OCI-LY7 (cell line): ENCODE results near the gene FOLR1. TPM values are rescaled to one million over a fixed set of nuclear protein-coding genes. Genes with fewer than 3 reads are reported as not detected.

Experiments
- BruUV-seq: library from RNA; stranded (reverse); fragments of 400-500 nt; replicated peaks from 2 replicates; lab custom pipeline; 2021; lab: Mats Ljungman, UMichigan
- CTCF ChIA-PET: fragments of 300-600 bp; sonication (Branson Sonifier 250); formaldehyde crosslinking; loops from one replicate; lab custom pipeline; 2022; ENCODE audit warnings: antibody characterized with exemption; ENCODE audit not compliant: unreplicated experiment; lab: Charles Lee
- POLR2A ChIA-PET: fragments of 300-600 bp; sonication (Branson Sonifier 250); formaldehyde crosslinking; loops from one replicate; lab custom pipeline; 2022; ENCODE audit warnings: antibody characterized with exemption; lab: Charles Lee
- DNase-seq: peaks from one replicate; pipeline ENCODE4 v3.0.0-alpha.2; 2015; ENCODE audit warnings: low spot score
- H2AFZ ChIP-seq: fragments of 200-600 bp; sonication (generic), shearing (Covaris generic); 2 replicates; pipeline ENCODE4 v1.6.1; 2014; ENCODE audit warnings: mild to moderate bottlenecking, antibody characterized with exemption, low read length, moderate library complexity
- H3K27ac ChIP-seq: fragments of 200-600 bp; sonication (generic); 2 replicates; pipeline ENCODE4 v1.5.1; 2014; ENCODE audit warnings: mixed run types, low read depth, mild to moderate bottlenecking, moderate library complexity, low read length, inconsistent platforms; ENCODE audit not compliant: poor library complexity, severe bottlenecking
- H3K36me3 ChIP-seq: fragments of 200-600 bp; sonication (generic); 2 replicates; pipeline ENCODE4 v1.6.1; 2014; ENCODE audit warnings: mild to moderate bottlenecking, antibody characterized with exemption, low read length, moderate library complexity, mixed read lengths; ENCODE audit not compliant: insufficient read depth
- H3K4me1 ChIP-seq: fragments of 200-600 bp; sonication (generic); 2 replicates; pipeline ENCODE4 v1.5.1; 2014; ENCODE audit warnings: mild to moderate bottlenecking, low read length; ENCODE audit not compliant: insufficient read depth, poor library complexity, severe bottlenecking
- H3K4me2 ChIP-seq: fragments of 200-600 bp; sonication (generic); 2 replicates; pipeline ENCODE4 v1.6.1; 2014; ENCODE audit warnings: mild to moderate bottlenecking, low read length
- H3K4me3 ChIP-seq: fragments of 200-600 bp; sonication (generic); 2 replicates; pipeline ENCODE4 v1.5.1; 2014; ENCODE audit warnings: mild to moderate bottlenecking, low read depth, low read length; ENCODE audit not compliant: poor library complexity, severe bottlenecking
- H3K79me2 ChIP-seq: fragments of 200-600 bp; sonication (generic); 2 replicates; pipeline ENCODE4 v1.6.1; 2016; ENCODE audit warnings: low read depth, mild to moderate bottlenecking, low read length, moderate library complexity, mixed read lengths; ENCODE audit not compliant: insufficient read depth
- H3K9me2 ChIP-seq: fragments of 200-600 bp; sonication (generic); 2 replicates; pipeline ENCODE4 v1.6.1; 2016; ENCODE audit warnings: mild to moderate bottlenecking, low read length, mixed read lengths; ENCODE audit not compliant: insufficient read depth
- H3K9me3 ChIP-seq: fragments of 200-600 bp; sonication (generic); 2 replicates; pipeline ENCODE4 v1.6.1; 2014; ENCODE audit warnings: mild to moderate bottlenecking, mixed run types, low read length, mixed read lengths
- H4K20me1 ChIP-seq: fragments of 200-600 bp; sonication (generic); 2 replicates; pipeline ENCODE4 v1.6.1; 2014; ENCODE audit warnings: mild to moderate bottlenecking, antibody characterized with exemption, low read length, moderate library complexity, mixed read lengths; ENCODE audit not compliant: insufficient read depth
- EZH2phosphoT487 ChIP-seq: fragments of 200-600 bp; sonication (generic); IDR thresholded peaks from 2 replicates; pipeline ENCODE4 v1.6.1; 2018; ENCODE audit warnings: low read depth, borderline replicate concordance, mild to moderate bottlenecking, mixed run types, antibody characterized with exemption, low read length, moderate library complexity, mixed read lengths
- intact Hi-C: fragments of 100-400 bp; cut with micrococcal nuclease; formaldehyde crosslinking; loops from one replicate; pipeline ENCODE4 v1.10.0; 2022; ENCODE audit not compliant: unreplicated experiment
- total RNA-seq, 2 experiments: library from RNA; depleted of rRNA in 1 of 2; stranded (reverse); fragments of >200 nt in 1 of 2; shearing (Covaris generic) in 1 of 2; gene quantifications; 2 replicates each; pipeline ENCODE4 v1.2.3, GENCODE V29; 2014 to 2022
- TF ChIP-seq, protein P1 (sequence below): fragments of 200-600 bp; sonication (generic); conservative IDR thresholded peaks from 2 replicates; pipeline ENCODE4 v1.5.1; 2014; ENCODE audit warnings: mild to moderate bottlenecking, antibody characterized with exemption, low read length, moderate library complexity, mixed read lengths

The FOLR1 gene
- total RNA-seq, 2 experiments from 2014 or later: not detected

DNA sequence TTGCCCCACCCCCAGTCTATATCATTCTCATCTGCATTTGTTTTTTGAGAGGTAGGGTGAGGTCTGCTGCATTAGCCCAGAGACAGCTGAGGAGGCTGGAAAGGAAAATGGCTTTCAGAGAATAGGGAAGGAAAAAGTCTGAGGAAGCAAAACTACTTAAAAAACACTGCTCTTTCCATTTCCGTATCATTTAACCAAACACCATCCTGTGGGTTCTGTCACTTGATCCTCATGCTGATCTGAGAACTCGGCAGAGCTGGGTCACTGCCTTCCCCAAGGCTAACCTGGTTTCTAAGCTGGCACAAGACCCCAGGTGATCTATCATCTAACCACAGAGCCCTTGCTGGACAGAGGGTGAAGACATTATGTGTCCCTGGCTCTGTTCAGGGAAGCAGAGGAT lies 25.9 kb downstream of the FOLR1 start:
- Histone ChIP-seq H2AFZ (no peak overlapping the region), H3K4me1 (peaks cover 32% of the 10 kb centered on the region), H3K79me2 (peaks cover 10% of the 10 kb centered on the region; the same call in 1 of the 2 replicates), H3K36me3 (no peaks in the 10 kb centered on the region), H3K9me3 (0 out of 2 replicates have a peak, but pooled peaks cover 6% of the 10 kb centered on the region), H3K27ac (no peak overlapping the region), H3K4me2 (no peak overlapping the region), H3K4me3 (no peak overlapping the region), H3K9me2 (no peaks in the 10 kb centered on the region), H4K20me1 (no peaks in the 10 kb centered on the region)
- intact Hi-C loops: no loop called here
- CTCF ChIA-PET: no interaction called here
- POLR2A ChIA-PET: no interaction called here
- no TSS peak for BruUV-seq
- no peak for TF ChIP-seq EZH2phosphoT487
- TF ChIP-seq, protein P1, sequence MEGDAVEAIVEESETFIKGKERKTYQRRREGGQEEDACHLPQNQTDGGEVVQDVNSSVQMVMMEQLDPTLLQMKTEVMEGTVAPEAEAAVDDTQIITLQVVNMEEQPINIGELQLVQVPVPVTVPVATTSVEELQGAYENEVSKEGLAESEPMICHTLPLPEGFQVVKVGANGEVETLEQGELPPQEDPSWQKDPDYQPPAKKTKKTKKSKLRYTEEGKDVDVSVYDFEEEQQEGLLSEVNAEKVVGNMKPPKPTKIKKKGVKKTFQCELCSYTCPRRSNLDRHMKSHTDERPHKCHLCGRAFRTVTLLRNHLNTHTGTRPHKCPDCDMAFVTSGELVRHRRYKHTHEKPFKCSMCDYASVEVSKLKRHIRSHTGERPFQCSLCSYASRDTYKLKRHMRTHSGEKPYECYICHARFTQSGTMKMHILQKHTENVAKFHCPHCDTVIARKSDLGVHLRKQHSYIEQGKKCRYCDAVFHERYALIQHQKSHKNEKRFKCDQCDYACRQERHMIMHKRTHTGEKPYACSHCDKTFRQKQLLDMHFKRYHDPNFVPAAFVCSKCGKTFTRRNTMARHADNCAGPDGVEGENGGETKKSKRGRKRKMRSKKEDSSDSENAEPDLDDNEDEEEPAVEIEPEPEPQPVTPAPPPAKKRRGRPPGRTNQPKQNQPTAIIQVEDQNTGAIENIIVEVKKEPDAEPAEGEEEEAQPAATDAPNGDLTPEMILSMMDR: no peak
- DNase-seq: no peak

DNA sequence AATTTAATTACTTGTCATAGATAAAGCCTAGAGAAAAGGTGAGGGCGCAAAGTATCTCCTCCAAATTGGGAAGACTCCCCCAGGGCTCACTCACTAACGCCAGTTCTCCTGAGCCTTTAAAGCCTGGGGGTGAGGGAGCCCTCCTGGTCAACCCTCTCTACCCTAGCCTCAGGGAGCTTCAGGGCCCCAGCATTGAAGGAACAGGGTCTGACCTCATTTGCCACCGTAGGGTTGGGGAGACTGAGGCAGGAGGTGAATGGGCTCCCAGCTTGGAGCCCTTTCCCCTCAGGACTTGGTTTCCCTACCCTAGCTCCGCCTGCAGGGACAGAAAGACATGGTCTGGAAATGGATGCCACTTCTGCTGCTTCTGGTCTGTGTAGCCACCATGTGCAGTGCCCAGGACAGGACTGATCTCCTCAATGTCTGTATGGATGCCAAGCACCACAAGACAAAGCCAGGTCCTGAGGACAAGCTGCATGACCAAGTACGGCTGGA lies 26.4 kb downstream of the FOLR1 start:
- BruUV-seq: no TSS peak
- TF ChIP-seq, protein P1: no peak
- no peak for TF ChIP-seq EZH2phosphoT487
- no peak overlapping the region for H3K27ac ChIP-seq
- POLR2A ChIA-PET: no interaction called here
- intact Hi-C loops: no loop called here
- peaks cover 10% of the 10 kb centered on the region; the same call in 1 of the 2 replicates for H3K79me2 ChIP-seq
- H3K4me1 ChIP-seq: peaks cover 33% of the 10 kb centered on the region
- DNase-seq: no peak
- no peak overlapping the region for H3K4me2 ChIP-seq
- H3K9me2 ChIP-seq: no peaks in the 10 kb centered on the region
- H2AFZ ChIP-seq: no peak overlapping the region
- H4K20me1 ChIP-seq: no peaks in the 10 kb centered on the region
- CTCF ChIA-PET: no interaction called here
- 0 out of 2 replicates have a peak, but pooled peaks cover 6% of the 10 kb centered on the region for H3K9me3 ChIP-seq
- no peaks in the 10 kb centered on the region for H3K36me3 ChIP-seq
- no peak overlapping the region for H3K4me3 ChIP-seq

DNA sequence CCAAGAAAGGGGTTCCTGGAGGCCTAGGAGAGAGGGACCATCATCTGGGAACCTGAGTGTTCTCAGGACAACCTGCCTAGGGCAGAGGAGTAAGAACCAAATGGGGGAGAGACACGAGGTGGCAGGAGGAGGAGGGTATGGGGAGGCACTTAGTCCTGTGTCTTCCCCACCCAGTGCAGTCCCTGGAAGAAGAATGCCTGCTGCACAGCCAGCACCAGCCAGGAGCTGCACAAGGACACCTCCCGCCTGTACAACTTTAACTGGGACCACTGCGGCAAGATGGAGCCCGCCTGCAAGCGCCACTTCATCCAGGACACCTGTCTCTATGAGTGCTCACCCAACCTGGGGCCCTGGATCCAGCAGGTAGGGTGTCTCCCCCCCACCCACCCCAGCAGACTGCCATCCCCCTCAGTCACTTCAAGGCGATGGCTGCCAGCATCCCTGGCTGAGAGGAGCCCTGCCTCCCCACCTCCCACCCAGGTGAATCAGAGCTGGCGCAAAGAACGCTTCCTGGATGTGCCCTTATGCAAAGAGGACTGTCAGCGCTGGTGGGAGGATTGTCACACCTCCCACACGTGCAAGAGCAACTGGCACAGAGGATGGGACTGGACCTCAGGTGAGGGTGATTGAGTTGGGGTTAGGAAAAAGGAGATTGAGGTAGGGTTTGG lies 28.9 kb downstream of the FOLR1 start:
- Histone ChIP-seq H3K4me2 (peak overlapping the region; percentile 91), H4K20me1 (no peaks in the 10 kb centered on the region), H3K79me2 (peaks cover 24% of the 10 kb centered on the region; the same call in 1 of the 2 replicates), H3K9me3 (no peaks in the 10 kb centered on the region), H2AFZ (peak overlapping the region; percentile 84), H3K4me3 (peak overlapping the region; percentile 77), H3K36me3 (no peaks in the 10 kb centered on the region), H3K27ac (peak overlapping the region; percentile 91), H3K9me2 (no peaks in the 10 kb centered on the region), H3K4me1 (peaks cover 38% of the 10 kb centered on the region)
- no peak for TF ChIP-seq EZH2phosphoT487
- TF ChIP-seq, protein P1: no peak
- BruUV-seq: no TSS peak
- POLR2A ChIA-PET: interaction anchor here (1.3 kb wide), 1 partner anchor 13 kb away, joined by 4 read pairs; no protein-coding TSS in a partner anchor
- intact Hi-C loops: loop anchor here (5.0 kb wide), 3 partner anchors 211 to 931 kb away; partner anchors contain the start of gene CLPB
- CTCF ChIA-PET: interaction anchor here (0.6 kb wide), 2 partner anchors 10 to 565 kb away, joined by 3 read pairs; no protein-coding TSS in a partner anchor
- peak; percentile 65 for DNase-seq
